T-helper 17 cell (primary cell): ENCODE data around the gene DAPK1. TPM values are rescaled to one million over a fixed set of nuclear protein-coding genes. Genes with fewer than 3 reads are reported as not detected.

ENCODE experiments used
- ATAC-seq: fragments of 150-1000 bp; cut with Tn5 transposase; 2 replicates; pipeline ENCODE4 v1.10.0; 2021; ENCODE audit warnings: mild to moderate bottlenecking, moderate library complexity
- DNase-seq, 3 donors: peaks; one replicate each; pipeline versions ENCODE4 v3.0.0 to v3.0.0-alpha.2; 2020 to 2021
- H3K9me3 ChIP-seq: one replicate; pipeline ENCODE4 v1.7.0; 2013; ENCODE audit warnings: low read length, mild to moderate bottlenecking; ENCODE audit not compliant: control insufficient read depth, poor library complexity, severe bottlenecking
- H3K27ac Mint-ChIP-seq: one replicate; pipeline ENCODE4 v1.8.0; 2022; ENCODE audit warnings: mild to moderate bottlenecking, moderate library complexity, mixed read lengths
- H3K27me3 Mint-ChIP-seq: one replicate; pipeline ENCODE4 v1.8.0; 2022; ENCODE audit warnings: mixed read lengths
- H3K36me3 Mint-ChIP-seq: one replicate; pipeline ENCODE4 v1.8.0; 2022; ENCODE audit warnings: low read depth, mixed read lengths
- H3K4me1 Mint-ChIP-seq: one replicate; pipeline ENCODE4 v1.8.0; 2022; ENCODE audit warnings: mild to moderate bottlenecking, mixed read lengths
- H3K4me3 Mint-ChIP-seq: one replicate; pipeline ENCODE4 v1.8.0; 2022; ENCODE audit warnings: mild to moderate bottlenecking, moderate library complexity, mixed read lengths
- total RNA-seq, 4 donors: library from RNA in 2 of 4; stranded (reverse) in 2 of 4; gene quantifications; one replicate each; pipeline ENCODE4 v1.2.3 and lab custom pipeline; 2022 to 2026

Gene DAPK1
- total RNA-seq, 2 donors from 2014 or later, result 1.7 to 3.2 TPM

DNA sequence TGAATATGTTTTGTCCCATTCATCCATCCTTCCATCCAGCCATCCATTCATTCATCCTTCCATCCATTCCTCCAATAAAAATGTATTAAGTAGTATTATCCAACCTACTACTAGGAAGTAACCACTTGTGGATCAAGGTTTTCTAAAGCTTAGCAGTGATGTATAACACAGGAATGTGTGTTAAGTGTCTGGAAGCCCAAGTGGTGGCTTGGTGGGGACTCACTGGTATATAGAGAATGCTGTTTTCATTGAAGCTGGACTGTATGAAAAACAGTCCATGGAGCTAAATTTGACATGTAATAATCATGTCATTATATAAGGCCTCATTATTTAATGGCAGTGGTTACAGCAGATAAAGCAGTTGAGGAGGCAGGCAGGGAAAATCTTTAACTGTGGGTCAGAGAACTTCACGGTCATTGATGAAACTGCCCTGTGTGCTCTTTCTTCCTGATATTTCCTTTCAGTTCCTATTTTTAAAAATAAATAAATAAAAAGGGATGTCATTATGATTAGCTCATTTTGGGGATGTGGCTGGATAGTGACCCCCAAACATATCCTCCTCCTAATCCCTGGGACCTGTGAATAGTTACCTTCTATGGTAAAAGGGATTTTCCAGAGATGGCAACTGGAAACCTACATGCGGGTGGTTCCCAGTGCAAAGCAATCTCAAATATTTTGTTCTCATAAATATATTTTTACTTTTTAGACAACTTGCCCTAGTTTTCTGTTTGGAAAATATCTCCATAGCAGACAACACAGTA, 82.3 kb downstream of the DAPK1 start:
- no peaks in the 10 kb centered on the region for H3K9me3 ChIP-seq
- Mint-ChIP-seq H3K4me3 (no peak overlapping the region), H3K4me1 (no peaks in the 10 kb centered on the region), H3K36me3 (no peaks in the 10 kb centered on the region), H3K27ac (no peak overlapping the region), H3K27me3 (peaks cover 30% of the 10 kb centered on the region)
- DNase-seq, result no peak
- ATAC-seq, result no peak

DNA sequence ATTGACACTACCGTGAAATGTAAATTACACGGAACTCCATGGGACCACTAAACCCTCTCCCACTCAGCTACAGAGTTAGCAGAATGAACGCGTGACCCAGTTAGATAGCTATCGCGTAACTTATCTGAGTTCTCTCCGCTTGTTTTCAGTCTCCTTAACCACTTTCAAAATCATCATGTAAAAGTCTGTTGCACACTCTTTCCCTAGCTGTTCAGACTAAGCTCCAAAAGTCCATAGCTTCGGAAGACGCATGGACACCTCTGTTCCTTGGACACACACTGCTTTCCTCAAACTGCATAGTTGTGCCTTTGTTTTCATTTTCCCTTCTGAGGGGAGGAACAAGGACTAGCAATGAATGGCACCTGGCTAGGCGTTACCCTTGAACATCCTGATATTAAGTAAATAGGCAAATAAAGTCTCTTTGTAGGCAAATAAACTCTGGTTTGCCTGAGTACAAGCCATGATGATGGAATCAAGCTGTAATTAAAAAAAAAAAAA, 83.3 kb downstream of the DAPK1 start:
- H3K9me3 ChIP-seq, result no peaks in the 10 kb centered on the region
- Mint-ChIP-seq H3K4me3 (no peak overlapping the region), H3K27ac (no peak overlapping the region), H3K27me3 (peaks cover 34% of the 10 kb centered on the region), H3K36me3 (no peaks in the 10 kb centered on the region), H3K4me1 (no peaks in the 10 kb centered on the region)
- DNase-seq (no peak), ATAC-seq (no peak)

DNA sequence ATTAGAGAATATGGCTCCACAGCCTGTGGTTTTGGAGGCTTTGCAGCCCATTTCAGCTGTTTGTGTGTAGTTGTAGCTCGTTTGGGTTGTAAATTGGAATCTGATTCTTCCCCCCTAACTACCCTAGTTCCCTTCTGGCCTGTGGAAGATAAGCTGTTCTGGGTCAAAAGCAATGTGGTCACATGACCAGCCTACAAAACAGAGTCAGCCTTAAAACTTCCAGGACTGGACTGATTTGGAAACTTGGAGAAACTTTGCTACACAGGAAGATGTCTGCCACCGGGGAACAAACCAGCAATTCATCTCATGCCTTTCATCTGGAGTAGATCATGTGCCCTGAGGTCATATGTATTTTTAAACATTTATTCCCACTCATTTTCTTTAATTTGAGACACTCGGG, 83.8 kb downstream of the DAPK1 start:
- Mint-ChIP-seq H3K27me3 (peaks cover 34% of the 10 kb centered on the region), H3K36me3 (no peaks in the 10 kb centered on the region), H3K4me1 (no peaks in the 10 kb centered on the region), H3K27ac (no peak overlapping the region), H3K4me3 (no peak overlapping the region)
- DNase-seq (no peak), ATAC-seq (no peak)
- no peaks in the 10 kb centered on the region for H3K9me3 ChIP-seq

DNA sequence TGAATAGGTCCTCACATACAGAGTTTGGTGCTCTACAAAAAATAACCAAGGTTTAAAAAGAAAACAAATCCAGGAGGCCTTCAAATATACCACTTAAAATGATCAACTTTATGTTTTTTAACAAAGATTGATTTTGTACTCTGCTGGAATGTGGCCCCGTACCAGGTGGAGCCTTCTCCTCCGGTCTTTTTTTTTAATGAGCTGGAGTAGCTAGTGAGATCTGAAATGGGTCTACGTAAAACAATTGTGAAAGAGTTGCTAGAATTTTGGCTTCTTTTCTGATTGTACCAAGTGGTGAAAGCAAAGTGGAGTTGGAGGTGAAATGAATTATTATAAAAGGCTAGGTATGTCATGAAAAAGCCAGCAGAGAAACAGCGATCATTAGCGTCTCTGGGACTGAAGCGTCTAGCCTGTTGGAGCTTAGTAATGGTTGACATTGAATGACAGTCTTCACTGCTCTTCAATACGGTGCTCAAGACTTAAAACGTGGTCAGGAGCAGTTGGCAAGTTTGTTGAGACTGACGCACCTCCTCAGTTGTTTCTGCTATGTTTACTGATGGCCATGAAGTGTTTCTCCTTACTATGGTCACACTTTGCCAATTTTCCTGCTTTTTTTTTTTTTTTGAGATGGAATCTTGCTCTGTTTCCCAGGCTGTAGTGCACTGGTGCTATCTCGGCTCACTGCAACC, 84.4 kb downstream of the DAPK1 start:
- no peak for ATAC-seq
- Mint-ChIP-seq H3K36me3 (no peaks in the 10 kb centered on the region), H3K27me3 (peaks cover 34% of the 10 kb centered on the region), H3K4me1 (no peaks in the 10 kb centered on the region), H3K27ac (no peak overlapping the region), H3K4me3 (no peak overlapping the region)
- no peak for DNase-seq
- no peaks in the 10 kb centered on the region for H3K9me3 ChIP-seq

DNA sequence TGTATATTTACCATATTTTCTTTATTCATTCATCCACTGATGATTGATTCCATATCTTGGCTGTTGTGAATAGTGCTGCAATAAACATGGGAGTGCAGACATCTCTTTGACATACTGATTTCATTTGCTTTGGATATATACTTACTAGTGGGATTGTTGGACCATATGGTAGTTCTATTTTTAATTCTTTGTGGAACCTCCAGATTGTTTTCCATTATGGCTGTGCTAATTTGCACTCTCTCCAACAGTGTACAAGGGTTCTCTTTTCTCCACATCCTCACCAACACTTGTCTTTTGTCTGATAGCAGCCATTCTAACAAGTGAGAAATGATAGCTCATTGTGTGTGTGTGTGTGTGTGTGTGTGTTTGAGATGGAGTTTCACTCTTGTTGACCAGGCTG, 86.7 kb downstream of the DAPK1 start:
- no peaks in the 10 kb centered on the region for H3K9me3 ChIP-seq
- Mint-ChIP-seq H3K36me3 (no peaks in the 10 kb centered on the region), H3K4me1 (no peaks in the 10 kb centered on the region), H3K27ac (no peak overlapping the region), H3K4me3 (no peak overlapping the region), H3K27me3 (peaks cover 27% of the 10 kb centered on the region)
- no peak for DNase-seq
- no peak for ATAC-seq

DNA sequence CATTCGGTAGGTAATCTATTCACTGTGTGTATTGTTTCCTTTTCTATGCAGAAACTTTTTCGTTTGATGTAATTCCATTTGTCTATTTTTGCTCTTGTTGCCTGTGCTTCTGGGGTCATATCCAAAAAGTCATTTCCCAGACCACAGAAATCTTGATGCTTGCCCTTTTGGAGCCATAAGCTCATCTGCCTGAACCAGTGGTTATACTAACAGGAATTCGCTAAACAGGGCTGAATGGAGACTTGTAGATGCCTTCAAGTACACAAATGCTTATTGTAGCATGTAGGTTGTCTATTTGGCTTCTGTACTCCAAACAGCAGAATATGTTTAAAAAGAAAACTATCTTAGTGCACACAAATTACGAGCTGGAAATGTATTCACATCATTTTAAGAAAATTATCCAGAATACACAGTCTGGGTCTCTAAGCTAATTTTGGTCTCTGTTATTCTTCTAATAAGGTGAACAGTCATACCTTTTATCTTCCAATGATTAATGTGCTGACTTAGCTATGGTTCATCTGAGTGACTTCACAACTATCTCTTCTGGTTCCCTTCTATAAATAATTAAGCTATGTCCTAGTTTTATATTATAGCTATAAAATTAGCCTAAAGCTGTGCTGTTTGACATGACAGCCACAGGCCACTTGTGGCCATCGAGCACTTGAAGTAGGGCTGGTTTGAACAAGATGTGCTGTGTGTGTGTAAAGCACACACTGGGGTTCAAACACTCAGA, 87.6 kb downstream of the DAPK1 start:
- Mint-ChIP-seq H3K36me3 (no peaks in the 10 kb centered on the region), H3K27me3 (peaks cover 25% of the 10 kb centered on the region), H3K27ac (no peak overlapping the region), H3K4me3 (no peak overlapping the region), H3K4me1 (no peaks in the 10 kb centered on the region)
- DNase-seq (no peak), ATAC-seq (no peak)
- no peaks in the 10 kb centered on the region for H3K9me3 ChIP-seq

DNA sequence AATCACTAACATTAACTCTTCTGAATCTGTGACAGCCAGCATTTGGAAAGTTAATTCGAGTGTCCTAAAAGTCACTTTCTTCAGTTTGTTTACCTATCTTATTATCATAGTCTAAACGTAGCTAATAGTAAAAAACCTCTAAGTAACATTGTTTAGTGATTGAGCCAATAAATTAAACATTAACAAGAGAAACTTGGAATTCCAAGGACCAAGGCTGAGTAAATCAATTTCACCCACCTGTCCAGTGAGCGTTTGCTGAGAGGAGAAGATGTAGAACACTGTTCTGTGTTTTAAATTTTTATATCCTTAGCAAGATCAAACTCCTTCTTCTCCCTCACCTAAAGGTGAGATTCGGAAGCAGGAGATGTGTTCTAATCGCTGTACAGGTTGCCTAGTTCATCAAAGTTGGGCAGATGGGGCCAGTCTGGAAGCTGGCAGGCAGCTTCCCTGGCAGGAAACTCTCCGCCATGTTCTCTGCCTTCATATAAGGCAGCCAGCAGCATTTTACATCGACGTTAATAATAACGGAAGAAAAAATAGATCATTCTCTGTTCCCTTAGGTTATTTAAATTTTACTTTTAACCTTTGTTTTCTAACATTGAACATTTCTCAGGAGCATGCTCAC, 89.2 kb downstream of the DAPK1 start:
- H3K9me3 ChIP-seq, result no peaks in the 10 kb centered on the region
- no peak overlapping the region for H3K4me3 Mint-ChIP-seq
- H3K36me3 Mint-ChIP-seq, result no peaks in the 10 kb centered on the region
- no peaks in the 10 kb centered on the region for H3K4me1 Mint-ChIP-seq
- DNase-seq (no peak), ATAC-seq (no peak)
- H3K27ac Mint-ChIP-seq, result no peak overlapping the region
- H3K27me3 Mint-ChIP-seq, result peaks cover 14% of the 10 kb centered on the region

DNA sequence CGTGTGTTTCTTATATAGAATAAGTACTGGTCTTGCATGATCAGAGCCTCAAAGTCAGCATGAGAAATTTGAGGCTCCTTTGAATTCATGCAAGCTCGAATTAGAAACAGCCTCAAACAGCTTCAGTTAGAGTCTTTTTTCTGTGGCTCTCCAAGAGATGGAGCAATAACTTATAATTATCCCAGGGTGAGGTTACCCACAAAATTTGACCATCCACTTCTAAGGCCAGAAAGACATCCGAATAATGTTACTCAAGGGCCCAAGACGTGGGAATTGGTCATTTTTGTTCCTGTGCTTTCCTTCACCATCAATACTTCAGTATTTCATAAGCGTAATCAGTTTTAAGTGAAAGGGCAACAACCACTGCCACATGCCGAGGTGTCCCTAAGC, 89.7 kb downstream of the DAPK1 start:
- Mint-ChIP-seq H3K27me3 (peaks cover 13% of the 10 kb centered on the region), H3K36me3 (no peaks in the 10 kb centered on the region), H3K27ac (no peak overlapping the region), H3K4me1 (no peaks in the 10 kb centered on the region), H3K4me3 (no peak overlapping the region)
- ATAC-seq (no peak), DNase-seq (no peak)
- H3K9me3 ChIP-seq, result no peaks in the 10 kb centered on the region

DNA sequence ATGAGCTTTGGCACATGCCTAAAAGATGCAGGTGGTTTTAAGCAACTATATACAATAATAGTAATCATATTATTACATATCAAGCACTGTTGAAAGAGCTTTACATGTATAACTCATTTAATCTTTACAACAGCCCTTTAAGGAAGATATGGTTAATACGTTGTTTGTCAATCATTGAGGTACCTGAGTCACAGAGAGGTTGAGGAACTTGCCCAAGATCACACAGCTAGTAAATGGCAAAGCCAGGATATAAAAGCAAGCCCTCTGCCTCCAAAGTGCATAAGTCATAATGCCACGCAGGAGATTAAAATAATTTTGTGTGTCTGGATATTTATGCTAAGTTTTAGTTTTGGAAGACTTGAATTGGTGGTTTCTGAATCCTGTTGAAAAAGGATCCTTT, 90.2 kb downstream of the DAPK1 start:
- no peaks in the 10 kb centered on the region for H3K36me3 Mint-ChIP-seq
- no peak for DNase-seq
- peaks cover 18% of the 10 kb centered on the region for H3K27me3 Mint-ChIP-seq
- no peaks in the 10 kb centered on the region for H3K4me1 Mint-ChIP-seq
- no peak overlapping the region for H3K27ac Mint-ChIP-seq
- H3K4me3 Mint-ChIP-seq, result no peak overlapping the region
- no peak for ATAC-seq
- no peaks in the 10 kb centered on the region for H3K9me3 ChIP-seq

DNA sequence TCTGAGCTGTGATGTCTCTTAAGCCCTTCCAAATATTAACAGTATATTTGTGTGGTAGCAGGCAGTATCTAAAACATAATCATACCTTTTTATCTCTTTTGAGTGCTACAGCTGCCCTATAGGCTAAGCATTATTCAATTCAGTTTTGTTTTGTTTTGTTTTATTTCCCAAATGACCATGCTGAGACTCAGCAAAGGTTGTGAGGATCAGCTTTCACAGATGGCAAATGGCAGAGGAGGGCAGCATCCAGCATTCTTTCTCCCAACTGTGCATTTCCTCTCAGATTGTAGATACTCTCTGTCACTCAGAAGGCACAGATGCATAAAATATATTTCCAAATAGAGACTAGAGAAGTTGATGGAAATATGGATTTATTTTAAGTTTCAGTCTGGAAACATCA, 90.7 kb downstream of the DAPK1 start:
- peaks cover 19% of the 10 kb centered on the region for H3K27me3 Mint-ChIP-seq
- H3K4me1 Mint-ChIP-seq, result no peaks in the 10 kb centered on the region
- DNase-seq, result no peak
- no peaks in the 10 kb centered on the region for H3K9me3 ChIP-seq
- no peaks in the 10 kb centered on the region for H3K36me3 Mint-ChIP-seq
- no peak for ATAC-seq
- H3K4me3 Mint-ChIP-seq, result no peak overlapping the region
- H3K27ac Mint-ChIP-seq, result no peak overlapping the region

DNA sequence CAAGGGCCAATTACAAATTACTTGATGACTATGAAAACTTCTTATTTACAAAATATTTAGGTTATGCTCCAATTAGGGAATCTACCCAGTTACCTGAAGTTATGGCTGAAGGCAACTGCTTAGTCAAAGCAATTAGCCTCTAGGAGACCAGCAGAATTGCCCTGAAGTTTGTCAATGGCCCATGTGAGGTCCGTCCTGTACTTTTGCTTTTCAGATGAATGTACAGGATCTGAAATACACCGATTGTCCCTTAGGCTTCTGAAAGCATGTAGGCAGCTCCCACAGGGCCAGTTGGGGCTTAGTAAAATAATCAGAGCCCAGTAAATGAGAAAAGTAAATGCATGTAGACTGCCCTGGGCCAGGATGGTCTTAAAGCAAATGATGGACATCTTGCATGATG, 93.3 kb downstream of the DAPK1 start:
- Mint-ChIP-seq H3K27ac (no peak overlapping the region), H3K4me1 (no peaks in the 10 kb centered on the region), H3K27me3 (peaks cover 13% of the 10 kb centered on the region), H3K36me3 (no peaks in the 10 kb centered on the region), H3K4me3 (no peak overlapping the region)
- DNase-seq, result no peak
- ATAC-seq, result no peak
- no peaks in the 10 kb centered on the region for H3K9me3 ChIP-seq

DNA sequence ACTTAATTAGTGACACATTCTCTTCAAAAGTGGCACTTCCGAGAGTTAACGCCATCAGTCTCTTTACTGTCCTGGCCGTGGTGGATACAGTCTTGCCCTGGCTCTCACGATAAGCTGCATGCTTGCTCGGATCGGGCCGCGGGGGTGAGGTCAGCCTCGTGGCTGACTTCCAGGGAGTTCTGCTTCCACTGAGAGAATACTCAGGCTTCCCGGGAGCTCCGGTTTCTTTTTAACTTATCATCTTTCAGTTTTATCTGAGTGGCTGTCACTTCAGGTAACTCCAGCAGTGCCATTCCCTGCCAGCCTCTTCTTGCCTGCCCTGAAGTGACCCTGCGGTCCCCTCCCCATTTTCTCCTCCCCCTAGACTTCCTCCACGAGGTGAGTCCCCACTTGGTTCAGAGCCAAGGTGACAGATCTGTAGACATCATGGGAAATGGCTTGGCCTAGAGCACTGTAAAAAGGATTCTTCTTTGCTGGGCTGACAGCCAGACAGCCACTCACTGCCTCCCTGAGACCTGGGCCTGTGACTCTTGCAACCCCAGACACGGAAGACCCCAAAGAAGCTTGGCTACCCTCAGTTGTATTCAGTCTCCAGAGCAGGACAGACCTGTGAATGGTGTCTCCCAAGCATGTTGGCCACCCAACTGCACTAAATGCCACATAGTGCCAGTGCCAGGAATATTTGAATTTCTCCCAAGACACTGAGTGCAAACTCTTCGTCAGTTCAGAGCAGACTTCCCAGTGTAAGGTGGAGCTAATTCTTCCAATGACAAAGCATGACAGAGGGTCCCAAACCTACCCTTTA, 95.1 kb downstream of the DAPK1 start:
- ATAC-seq (no peak), DNase-seq (no peak)
- Mint-ChIP-seq H3K27ac (no peak overlapping the region), H3K4me1 (no peaks in the 10 kb centered on the region), H3K4me3 (no peak overlapping the region), H3K27me3 (peaks cover 24% of the 10 kb centered on the region), H3K36me3 (no peaks in the 10 kb centered on the region)
- no peaks in the 10 kb centered on the region for H3K9me3 ChIP-seq
